Esophagus muscularis mucosa (tissue), 4 donors: ENCODE measurements around the gene SLX4IP. TPM values are rescaled to one million over a fixed set of nuclear protein-coding genes. Genes with fewer than 3 reads are reported as not detected.
A peak's percentile ranks its signal among the peaks of the same experiment; 100 is the strongest.

Source experiments
- DNase-seq: peaks from one replicate; pipeline ENCODE4 v3.0.0-alpha.2; 2017; ENCODE audit errors: extremely low spot score
- H3K27ac ChIP-seq, 4 donors: fragments of 200-600 bp; sonication (generic); replicated peaks in 1 of 4; 1 replicate in 3 of 4; 2 replicates in 1 of 4; pipeline ENCODE4 v1.5.1; 2016 to 2019; ENCODE audit warnings: mild to moderate bottlenecking in 1 of 4
- H3K27me3 ChIP-seq, 4 donors: fragments of 200-600 bp; sonication (generic); one replicate each; pipeline versions ENCODE4 v1.5.1 to v1.6.0; 2016 to 2019
- H3K36me3 ChIP-seq, 4 donors: fragments of 200-600 bp; sonication (generic); one replicate each; pipeline ENCODE4 v1.5.1; 2016 to 2019
- H3K4me1 ChIP-seq, 4 donors: fragments of 200-600 bp; sonication (generic); one replicate each; pipeline ENCODE4 v1.5.1; 2016 to 2019
- H3K4me3 ChIP-seq, 4 donors: fragments of 200-600 bp; sonication (generic); 1 replicate in 2 of 4; 2 replicates in 2 of 4; pipeline ENCODE4 v1.5.1; 2016 to 2019; ENCODE audit warnings: mild to moderate bottlenecking in 4 of 4, moderate library complexity in 1 of 4
- H3K9me3 ChIP-seq, 4 donors: fragments of 200-600 bp; sonication (generic); 1 replicate in 3 of 4; 2 replicates in 1 of 4; pipeline ENCODE4 v1.5.1; 2016 to 2019
- EP300 ChIP-seq: sonication (generic); formaldehyde crosslinking; IDR thresholded peaks from one replicate; pipeline ENCODE4 v1.6.1; 2017; ENCODE audit warnings: antibody characterized with exemption
- POLR2A ChIP-seq: fragments of 450-650 bp; IDR thresholded peaks from one replicate; pipeline ENCODE4 v1.6.1; 2017; ENCODE audit warnings: antibody characterized with exemption, moderate library complexity, mild to moderate bottlenecking, low read depth
- POLR2AphosphoS5 ChIP-seq, 2 donors: sonication (generic); formaldehyde crosslinking; IDR thresholded peaks; one replicate each; pipeline ENCODE4 v1.6.1; 2017; ENCODE audit warnings: antibody characterized with exemption in 2 of 2
- WGBS: methylation state at CpG from one replicate; pipeline ENCODE4 v1.1.5; 2018; 5-methylcytosine and 5-hydroxymethylcytosine counted together
- intact Hi-C: fragments of 100-400 bp; cut with DNase I; formaldehyde crosslinking; loops from one replicate; pipeline ENCODE4 v1.15.1; 2023
- total RNA-seq, 4 donors: library from RNA; depleted of rRNA; stranded (reverse); fragments of >200 nt; gene quantifications; one replicate each; pipeline versions ENCODE4 v1.1.0 to v1.2.1, GENCODE V29; 2016
- TF ChIP-seq, protein P1 (sequence below), 3 experiments: fragments of 200-600 bp in 2 of 3; fragments of 450-650 bp in 1 of 3; sonication (generic) in 2 of 3; IDR thresholded peaks; one replicate each; pipeline ENCODE4 v1.5.1; 2017 to 2019; ENCODE audit warnings: antibody characterized with exemption in 3 of 3, mild to moderate bottlenecking in 2 of 3, moderate library complexity in 1 of 3

SLX4IP gene
- total RNA-seq, 4 donors from 2014 or later, result 1.2 to 2.1 (median 1.5) TPM

DNA sequence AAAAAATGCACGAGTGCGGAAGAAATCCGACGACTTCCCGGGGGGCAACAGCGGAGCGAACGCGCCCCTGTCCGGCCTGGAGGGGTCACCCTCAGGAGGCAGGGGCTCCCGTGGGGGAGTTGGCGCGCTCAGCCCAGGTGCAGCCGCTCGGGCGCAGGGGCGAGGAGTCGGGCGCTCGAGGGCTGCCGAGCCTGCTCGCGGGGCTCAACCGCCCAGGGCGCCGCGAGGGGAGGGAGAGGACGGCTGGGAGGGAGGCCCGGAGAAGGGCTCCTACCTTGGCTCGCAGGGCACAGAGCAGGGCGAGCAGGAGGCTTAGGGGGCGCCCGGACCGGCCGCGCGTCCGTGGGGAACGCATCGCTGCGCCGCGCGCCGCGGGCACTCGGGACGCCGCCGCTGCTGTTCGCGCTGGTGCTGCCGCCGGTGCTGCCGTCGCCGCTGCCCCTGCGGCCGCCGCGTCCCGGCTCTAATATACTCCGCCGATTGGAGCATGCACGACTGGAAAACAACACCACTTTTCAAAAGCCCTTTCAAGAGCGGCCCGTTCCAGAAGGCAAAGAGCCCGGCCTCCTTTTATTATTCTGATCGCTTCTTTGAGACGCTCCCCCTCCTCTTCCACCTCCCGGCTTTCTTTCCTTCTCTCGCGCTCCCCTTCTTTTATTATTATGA lies 238.2 kb downstream of the SLX4IP start:
- DNase-seq, result no peak
- H3K36me3 ChIP-seq, result peaks cover 0 to 14% (median 0%) of the 10 kb centered on the region in 4 donors
- H3K4me1 ChIP-seq, result peaks cover 10 to 67% (median 56%) of the 10 kb centered on the region in 4 donors
- TF ChIP-seq POLR2A, result no peak
- no peak for TF ChIP-seq POLR2AphosphoS5 (IDR thresholded peaks at IDR 0.05)
- TF ChIP-seq EP300, result no peak
- TF ChIP-seq, protein P1, sequence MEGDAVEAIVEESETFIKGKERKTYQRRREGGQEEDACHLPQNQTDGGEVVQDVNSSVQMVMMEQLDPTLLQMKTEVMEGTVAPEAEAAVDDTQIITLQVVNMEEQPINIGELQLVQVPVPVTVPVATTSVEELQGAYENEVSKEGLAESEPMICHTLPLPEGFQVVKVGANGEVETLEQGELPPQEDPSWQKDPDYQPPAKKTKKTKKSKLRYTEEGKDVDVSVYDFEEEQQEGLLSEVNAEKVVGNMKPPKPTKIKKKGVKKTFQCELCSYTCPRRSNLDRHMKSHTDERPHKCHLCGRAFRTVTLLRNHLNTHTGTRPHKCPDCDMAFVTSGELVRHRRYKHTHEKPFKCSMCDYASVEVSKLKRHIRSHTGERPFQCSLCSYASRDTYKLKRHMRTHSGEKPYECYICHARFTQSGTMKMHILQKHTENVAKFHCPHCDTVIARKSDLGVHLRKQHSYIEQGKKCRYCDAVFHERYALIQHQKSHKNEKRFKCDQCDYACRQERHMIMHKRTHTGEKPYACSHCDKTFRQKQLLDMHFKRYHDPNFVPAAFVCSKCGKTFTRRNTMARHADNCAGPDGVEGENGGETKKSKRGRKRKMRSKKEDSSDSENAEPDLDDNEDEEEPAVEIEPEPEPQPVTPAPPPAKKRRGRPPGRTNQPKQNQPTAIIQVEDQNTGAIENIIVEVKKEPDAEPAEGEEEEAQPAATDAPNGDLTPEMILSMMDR (IDR thresholded peaks at IDR 0.05), result no peak
- peak overlapping the region; percentile 79 to 99 (median 93) for H3K27ac ChIP-seq
- H3K4me3 ChIP-seq, result peak overlapping the region; percentile 67 to 78 (median 72)
- H3K9me3 ChIP-seq, result no peaks in the 10 kb centered on the region
- intact Hi-C loops, result loop anchor here (5.0 kb wide), 2 partner anchors 71 to 236 kb away; partner anchors contain the start of gene SLX4IP
- WGBS, result 0% methylated on average over 28 of the region's 73 CpGs
- peaks cover 0 to 31% (median 0%) of the 10 kb centered on the region in 4 donors for H3K27me3 ChIP-seq

DNA sequence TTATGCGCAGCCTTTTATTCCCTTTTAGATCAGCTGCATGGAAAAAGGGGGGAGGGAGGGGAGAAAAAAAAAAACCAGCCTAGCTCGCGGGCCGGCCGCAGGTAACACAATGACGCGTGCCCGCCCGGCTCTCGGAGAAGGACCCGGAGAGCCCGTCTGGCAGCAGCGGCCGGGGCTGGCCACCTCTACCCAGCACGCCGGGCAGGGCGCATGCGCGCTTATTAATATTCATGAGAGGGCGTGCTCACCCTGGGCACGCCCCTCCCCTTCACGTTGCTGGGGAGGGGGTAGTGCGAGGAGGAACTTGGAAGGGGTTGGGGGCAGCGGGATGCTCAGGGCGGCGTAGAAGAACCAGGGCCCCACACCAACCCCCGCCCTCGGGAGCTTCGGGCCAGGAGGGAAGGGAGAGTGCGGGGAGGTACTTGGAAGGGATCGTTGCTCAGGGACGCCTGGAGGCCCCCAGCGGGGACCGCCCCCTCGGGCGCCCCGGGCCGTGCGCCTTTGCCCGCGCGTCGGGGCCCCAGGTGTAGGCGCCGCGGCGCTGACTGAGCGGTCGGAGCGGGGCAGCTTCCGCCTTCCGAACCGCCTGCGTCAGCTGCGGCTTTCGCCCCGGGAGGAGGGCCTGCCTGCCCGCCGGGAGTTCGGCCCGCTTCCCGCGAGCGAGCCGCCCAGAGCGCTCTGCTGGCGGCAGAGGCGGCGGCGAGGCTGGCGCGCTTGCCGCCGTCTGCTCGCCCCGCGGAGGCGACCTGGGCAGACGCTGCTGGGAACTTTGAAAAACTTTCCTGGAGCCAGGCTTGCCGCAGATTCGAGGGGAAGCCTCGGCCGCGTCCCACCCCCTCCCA lies 239.0 kb downstream of the SLX4IP start, which contains the start of gene JAG1:
Gene JAG1 (minus strand): TSS at position 158 of the 842 bp plus-strand sequence. CDS start 469 bp downstream, outside the sequence.
- Histone ChIP-seq H3K9me3 (no peaks in the 10 kb centered on the region), H3K4me3 (peak within 1 kb of the TSS; percentile 67 to 78 (median 72)), H3K36me3 (peaks cover 0 to 7% (median 0%) of the 10 kb centered on the region in 4 donors), H3K27ac (peak within 1 kb of the TSS; percentile 79 to 99 (median 93)), H3K4me1 (peaks cover 7 to 60% (median 48%) of the 10 kb centered on the region in 4 donors), H3K27me3 (peaks cover 0 to 31% (median 0%) of the 10 kb centered on the region in 4 donors)
- peak; percentile 84 to 97 for TF ChIP-seq POLR2AphosphoS5 (IDR thresholded peaks at IDR 0.05)
- TF ChIP-seq EP300, result no peak
- TF ChIP-seq, protein P1 (IDR thresholded peaks at IDR 0.05), result no peak
- TF ChIP-seq POLR2A, result peak; percentile 78
- peak; percentile 95 for DNase-seq
- intact Hi-C loops, result loop anchor here (5.0 kb wide), 2 partner anchors 72 to 237 kb away; partner anchors contain the start of gene SLX4IP
- under 1% methylated on average over 43 of the region's 84 CpGs for WGBS

DNA sequence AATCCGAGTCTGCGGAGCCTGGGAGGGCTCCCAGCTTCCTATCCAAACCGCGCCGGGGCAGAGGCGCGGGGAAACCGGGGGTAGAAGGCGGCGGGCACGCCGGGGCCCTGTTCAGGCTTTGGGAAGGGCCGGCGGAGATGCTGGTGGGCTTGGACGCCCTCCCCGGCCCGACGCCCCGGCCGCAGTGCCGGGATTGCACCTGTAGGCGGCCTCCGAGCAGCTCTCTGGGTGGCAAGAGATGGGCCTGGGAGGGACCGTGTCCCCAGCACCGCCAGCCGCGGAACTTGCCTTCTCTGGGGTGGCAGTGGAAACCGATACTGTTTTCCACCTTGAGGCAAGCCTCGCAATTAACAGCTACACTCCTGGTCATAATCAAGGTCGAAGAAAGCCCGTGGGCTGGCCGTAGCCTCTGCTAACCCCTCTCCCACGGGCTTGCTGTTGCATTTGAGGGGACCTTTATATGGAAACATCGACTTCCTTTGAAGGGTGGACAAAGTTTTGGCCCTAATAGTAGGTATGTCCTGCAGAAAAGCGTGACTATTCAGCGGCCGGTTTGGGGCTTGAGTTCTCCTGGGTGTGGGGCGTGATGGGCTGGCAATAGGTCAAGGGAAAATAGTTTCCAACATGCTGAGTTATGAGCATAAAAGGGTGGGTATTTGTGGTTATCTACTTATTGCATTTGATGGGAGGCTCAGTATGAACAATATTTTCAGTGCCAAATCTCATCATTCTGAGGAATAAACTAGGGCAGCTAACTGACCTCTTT lies 239.8 kb downstream of the SLX4IP start:
- Histone ChIP-seq H3K27me3 (peaks cover 0 to 31% (median 0%) of the 10 kb centered on the region in 4 donors), H3K4me3 (peak overlapping the region; percentile 67 to 78 (median 72)), H3K27ac (peak overlapping the region; percentile 79 to 99 (median 93)), H3K9me3 (no peaks in the 10 kb centered on the region), H3K36me3 (peaks cover 0 to 6% (median 0%) of the 10 kb centered on the region in 4 donors), H3K4me1 (peaks cover 5 to 53% (median 42%) of the 10 kb centered on the region in 4 donors)
- peak; percentile 94 for DNase-seq
- WGBS, result 5% methylated on average over 17 of the region's 38 CpGs
- intact Hi-C loops, result loop anchor here (5.0 kb wide), 2 partner anchors 73 to 238 kb away; partner anchors contain the start of gene SLX4IP
- TF ChIP-seq EP300 (no peak), POLR2A (no peak), POLR2AphosphoS5 (IDR thresholded peaks at IDR 0.05) (peak; percentile 27 to 47)
- TF ChIP-seq, protein P1 (IDR thresholded peaks at IDR 0.05), result peak; percentile 60 to 89 (median 69)

DNA sequence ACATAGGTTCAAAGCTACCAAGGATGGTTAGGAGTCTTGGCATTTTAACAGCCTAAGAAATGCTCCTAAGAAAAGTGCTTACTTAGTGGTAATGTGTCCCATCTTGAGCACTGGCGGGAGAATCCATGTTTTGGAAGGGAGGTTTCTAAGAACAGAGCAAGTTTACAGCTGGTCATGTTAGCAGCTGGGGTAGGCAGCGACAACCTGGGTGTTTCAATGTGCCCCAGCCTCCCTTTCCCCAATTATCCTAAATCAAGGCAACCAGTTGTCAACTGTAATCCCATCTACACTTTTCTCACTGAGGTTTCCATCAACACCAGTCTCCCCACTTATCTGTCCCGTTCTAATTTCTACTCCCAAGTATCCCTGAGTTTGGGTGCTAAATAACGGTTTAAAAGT lies 240.3 kb downstream of the SLX4IP start:
- peak overlapping the region; percentile 79 to 99 (median 93) for H3K27ac ChIP-seq
- no peak for DNase-seq
- H3K36me3 ChIP-seq, result peaks cover 0 to 6% (median 0%) of the 10 kb centered on the region in 4 donors
- TF ChIP-seq, protein P1 (IDR thresholded peaks at IDR 0.05), result no peak
- no peak for TF ChIP-seq POLR2A
- no peak for TF ChIP-seq EP300
- no peak for TF ChIP-seq POLR2AphosphoS5 (IDR thresholded peaks at IDR 0.05)
- intact Hi-C loops, result no loop called here
- H3K27me3 ChIP-seq, result peaks cover 0 to 31% (median 0%) of the 10 kb centered on the region in 4 donors
- H3K4me3 ChIP-seq, result peak overlapping the region in 3 of 4 donors; percentile 67 to 78 (median 77)
- 89% methylated on average over 4 of the region's 4 CpGs for WGBS
- H3K4me1 ChIP-seq, result peaks cover 5 to 49% (median 40%) of the 10 kb centered on the region in 4 donors
- H3K9me3 ChIP-seq, result peaks cover 0 to 2% (median 0%) of the 10 kb centered on the region in 4 donors
